GM18861 (cell line): ENCODE data around the gene LZTR1.
"Not testable (repeated sequence)": the region's sequence is repeated elsewhere in the genome, so short reads cannot be mapped to it uniquely, and the experiment has no call there.

Source experiments
- ATAC-seq: cut with Tn5 transposase; IDR thresholded peaks from one replicate; pipeline ENCODE4 v1.9.1; 2021; ENCODE audit not compliant: unreplicated experiment

Gene LZTR1

DNA sequence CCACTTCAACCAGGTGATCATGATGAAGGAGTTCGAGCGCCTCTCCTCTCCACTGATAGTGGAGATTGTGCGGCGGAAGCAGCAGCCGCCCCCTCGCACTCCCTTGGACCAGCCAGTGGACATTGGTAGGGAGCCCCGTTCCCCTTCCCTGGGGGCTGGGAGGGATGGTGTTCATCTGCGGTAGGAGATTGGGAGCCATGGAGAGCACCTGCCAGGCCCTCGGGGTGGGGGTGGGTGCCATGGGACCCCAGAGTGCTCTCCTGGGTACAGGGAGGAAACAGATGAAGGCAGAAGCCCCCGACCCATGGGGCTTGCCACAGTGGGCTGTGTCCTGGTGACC is 12.8 kb downstream of the LZTR1 start:
- no peak for ATAC-seq

DNA sequence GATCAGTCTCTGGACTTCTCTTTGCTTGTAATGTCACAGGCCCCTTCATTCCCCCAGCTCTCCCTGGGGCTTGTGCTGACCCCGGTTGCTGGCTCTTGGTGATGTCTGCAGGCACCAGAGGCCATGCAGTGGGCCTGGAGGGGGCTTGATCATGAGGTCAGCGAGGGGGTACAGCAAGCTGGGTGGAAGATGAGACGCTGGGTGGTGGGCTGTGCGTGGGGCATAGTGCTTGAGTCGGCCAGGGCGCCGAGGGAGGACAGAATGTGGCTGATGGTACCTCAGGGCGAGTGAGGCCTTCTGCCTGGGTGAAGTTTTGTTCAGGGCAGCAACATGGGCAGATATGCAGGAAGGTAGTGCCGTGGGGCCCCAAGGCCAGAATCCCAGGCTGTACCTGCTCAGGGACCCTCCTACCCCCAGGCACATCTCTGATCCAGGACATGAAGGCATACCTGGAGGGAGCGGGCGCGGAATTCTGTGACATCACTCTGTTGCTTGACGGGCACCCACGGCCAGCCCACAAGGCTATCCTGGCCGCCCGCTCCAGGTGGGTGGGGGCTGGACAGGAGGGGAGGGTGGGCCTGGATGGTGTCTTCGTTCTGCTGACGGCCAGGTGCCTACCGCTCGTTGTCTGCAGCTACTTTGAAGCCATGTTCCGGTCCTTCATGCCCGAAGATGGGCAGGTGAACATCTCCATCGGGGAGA is 13.4 kb downstream of the LZTR1 start:
- no peak for ATAC-seq

DNA sequence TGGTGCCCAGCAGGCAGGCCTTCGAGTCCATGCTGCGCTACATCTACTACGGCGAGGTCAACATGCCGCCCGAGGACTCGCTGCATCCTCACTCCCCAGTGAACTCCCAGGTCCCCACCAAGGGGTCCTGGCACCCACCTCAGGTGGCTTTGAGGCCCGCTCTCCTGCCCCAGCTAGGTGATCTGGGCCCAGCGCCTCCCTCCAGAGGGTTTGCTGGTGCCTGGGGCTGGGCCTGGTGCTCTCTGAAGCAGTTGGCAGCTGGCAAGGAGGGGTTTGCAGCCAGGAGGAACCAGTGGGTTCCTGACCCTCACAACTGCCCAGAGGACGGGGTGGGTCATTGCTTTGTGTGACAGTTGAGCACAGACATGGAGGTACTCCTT is 13.9 kb downstream of the LZTR1 start:
- no peak for ATAC-seq

DNA sequence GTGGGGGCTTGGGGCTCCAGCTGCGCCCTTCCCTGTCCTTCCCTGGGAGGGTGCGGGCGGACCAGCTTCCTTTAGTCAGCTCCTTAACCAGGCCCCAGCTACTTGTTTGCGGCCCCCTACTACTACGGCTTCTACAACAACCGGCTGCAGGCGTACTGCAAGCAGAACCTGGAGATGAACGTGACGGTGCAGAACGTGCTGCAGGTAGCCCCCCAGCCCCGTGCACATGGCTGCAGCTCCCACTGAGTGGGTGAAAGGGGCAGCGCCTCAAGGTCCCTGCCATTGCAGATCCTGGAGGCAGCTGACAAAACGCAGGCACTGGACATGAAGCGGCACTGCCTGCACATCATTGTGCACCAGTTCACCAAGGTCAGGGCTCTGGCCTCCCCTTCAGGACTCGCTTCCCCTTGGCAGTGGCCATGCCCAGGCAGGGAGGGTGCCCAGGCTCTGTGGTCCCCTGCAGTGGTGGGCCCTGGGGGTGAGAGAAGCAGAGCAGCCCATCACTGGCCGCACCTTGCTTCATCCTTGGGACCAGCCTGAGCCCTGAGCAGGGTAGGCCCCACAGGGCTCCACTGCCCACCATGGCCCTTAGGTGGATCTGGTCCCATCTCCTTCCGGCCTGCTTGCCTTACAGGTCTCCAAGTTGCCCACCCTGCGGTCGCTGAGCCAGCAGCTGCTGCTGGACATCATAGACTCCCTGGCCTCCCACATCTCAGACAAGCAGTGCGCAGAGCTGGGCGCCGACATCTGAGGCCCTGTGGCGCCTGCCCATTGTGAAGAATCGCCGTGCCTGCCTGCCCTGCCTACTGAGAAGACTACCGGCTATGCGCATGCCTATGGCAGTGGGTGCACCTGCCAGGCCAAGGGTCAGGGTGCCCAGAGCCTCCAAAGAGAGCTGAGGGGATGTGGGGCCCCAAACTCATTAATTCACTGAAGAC is 14.8 kb downstream of the LZTR1 start:
- ATAC-seq: no peak

DNA sequence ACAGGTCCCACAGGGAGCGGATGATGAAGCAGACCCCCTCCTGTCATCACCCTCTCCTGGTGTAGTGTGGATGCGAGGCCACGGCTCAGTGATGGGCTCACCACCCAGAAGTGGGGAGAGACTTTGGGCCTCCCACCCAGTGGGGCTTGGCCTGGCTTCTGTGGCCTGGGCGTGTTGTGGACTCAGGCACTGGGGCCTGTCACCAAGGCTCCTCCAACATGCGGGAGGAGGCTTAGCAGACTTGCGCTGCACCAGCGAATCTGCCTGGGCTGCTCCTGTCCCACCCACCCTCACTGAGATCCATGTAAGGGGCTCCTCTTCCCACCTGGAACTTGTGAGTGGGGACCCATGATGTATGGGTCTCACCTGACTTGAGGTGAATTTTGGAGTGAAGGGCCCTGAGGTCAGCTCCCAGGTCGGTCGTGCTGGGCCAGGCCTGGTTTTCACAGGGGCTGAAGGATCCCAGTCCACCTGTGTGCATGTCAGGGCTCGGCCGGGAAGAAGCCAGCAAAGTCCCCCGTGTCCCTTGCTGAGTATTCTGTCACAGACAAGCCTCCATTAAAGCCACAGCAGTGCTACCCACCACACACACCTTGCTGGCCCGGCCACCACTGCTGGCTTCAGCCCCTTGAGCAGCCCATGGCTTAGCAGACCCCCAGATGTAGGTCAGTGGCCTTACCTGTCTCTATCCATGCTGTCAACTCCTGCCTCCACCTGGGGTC is 15.6 kb downstream of the LZTR1 start:
- no peak for ATAC-seq

DNA sequence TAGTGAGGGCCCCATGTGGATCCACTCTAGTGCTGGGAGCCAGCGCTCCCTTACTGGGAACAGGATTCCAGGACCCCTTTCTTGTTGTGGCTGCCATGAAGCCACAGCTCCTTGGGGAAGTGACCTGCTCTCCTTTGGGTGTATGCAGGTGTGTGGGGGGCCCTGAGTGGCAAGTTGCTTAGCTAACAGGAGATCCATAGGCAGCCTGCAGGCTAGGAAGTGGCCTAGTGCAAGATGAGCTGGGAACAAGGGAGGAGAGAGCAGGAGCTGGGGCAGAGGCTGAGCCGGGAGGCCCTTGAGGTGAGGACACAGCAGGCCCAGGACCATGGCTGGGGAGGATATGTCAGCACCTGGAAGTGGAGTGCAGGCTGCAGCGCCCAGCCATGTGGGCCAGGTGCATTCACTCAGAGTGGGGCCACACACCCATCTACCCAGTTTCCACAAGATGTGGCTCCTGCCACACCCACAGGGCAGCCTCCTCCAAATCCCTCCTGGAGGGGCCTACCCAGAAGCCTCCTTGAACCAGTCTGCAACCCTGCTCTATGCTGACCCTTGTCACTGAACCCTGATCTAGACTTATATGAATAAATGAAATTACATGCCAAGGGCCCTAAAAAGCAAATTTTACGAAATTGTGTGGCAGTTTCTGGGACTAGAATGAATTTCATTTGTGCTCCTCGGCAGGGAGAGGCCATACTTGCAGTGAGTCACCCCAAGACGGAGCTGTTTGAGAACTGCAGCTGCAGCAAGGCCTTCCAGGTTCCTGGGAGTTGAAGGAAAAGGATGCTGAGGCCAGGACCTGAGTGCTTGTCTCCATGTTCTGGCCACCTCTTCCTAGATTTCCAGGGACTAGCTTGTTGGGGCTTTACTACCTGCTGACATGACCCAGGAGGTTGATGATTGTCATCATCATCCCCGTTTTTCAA is 16.6 kb downstream of the LZTR1 start:
- no peak for ATAC-seq

DNA sequence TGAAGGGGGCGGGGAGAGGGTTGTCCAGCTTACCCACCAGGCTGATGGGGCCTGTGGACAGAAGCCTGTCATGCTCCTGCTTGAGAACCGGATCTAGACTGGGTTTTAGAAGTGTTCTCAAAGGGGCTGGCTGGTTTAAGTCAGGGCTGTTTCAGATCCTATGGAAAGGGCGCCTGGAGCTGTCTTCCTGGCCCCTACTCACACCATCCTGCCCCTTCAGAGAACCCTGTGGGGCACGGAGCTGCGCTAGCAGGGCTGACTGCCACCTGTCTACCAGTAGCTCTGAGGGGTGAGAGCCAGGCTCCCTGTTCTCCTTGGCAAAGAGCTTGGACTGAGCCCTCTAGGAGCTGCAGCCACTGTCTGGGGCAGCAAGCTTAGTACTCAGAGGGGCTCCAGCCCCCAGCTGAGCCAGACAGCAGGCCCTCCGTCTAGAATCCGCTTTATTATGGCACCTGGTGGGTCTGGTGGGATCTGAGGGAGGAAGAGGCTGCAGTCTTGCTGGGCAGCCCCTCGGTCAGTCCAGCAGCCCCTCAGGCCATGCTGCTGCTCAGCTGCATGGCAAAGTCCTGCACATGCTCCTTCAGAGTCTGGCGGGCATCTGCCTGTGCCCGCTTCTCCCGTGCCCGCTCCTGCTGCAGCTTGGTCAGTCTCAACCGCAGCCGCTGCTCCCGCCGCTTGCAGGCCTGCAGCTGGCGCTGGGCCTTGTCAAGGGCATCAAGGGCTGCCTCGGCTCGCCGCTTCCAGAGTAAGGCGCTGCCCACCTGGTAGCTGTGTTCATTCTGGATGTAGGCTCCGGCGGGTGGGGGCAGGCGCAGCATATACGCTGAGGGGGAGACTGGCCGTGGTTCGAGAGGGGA is 17.5 kb downstream of the LZTR1 start:
- ATAC-seq: no peak

DNA sequence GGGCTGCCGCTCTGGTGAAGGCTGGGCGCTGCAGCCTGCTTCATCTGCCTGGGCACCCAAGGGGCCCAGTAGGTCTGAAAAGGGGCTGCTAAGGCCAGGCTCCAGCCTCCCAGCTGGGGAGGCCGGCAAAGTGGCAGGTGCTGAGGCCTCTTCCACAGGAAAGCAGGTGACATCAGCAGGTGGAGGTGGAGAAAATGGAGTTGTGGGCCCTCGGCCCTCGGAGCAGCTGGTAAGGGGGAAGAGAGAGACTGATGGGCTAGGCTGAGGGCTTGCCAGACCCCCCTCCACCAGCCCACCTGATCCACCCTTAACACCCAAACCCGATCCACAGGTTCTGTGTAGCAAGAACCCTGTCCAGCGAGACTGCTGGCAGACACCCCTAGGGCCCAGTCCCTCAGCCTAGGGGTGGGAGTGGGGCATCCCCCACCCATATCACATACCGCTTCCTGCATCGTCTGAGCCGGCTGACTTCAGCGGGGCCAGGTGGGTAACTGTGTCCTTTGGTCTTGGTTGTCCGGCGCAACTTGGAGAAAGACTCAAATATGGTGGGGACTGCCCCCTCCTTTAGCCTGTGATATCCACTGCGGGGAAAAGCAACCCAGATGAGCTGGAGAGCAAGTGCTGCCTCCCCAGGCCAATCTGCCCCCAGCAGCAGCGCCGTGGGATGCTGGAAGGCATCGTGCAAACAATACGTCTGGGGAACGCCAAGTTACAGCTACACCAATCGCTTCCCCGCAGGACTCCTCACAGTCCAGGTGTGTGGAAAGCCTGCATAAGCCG is 18.3 kb downstream of the LZTR1 start:
- no peak for ATAC-seq

DNA sequence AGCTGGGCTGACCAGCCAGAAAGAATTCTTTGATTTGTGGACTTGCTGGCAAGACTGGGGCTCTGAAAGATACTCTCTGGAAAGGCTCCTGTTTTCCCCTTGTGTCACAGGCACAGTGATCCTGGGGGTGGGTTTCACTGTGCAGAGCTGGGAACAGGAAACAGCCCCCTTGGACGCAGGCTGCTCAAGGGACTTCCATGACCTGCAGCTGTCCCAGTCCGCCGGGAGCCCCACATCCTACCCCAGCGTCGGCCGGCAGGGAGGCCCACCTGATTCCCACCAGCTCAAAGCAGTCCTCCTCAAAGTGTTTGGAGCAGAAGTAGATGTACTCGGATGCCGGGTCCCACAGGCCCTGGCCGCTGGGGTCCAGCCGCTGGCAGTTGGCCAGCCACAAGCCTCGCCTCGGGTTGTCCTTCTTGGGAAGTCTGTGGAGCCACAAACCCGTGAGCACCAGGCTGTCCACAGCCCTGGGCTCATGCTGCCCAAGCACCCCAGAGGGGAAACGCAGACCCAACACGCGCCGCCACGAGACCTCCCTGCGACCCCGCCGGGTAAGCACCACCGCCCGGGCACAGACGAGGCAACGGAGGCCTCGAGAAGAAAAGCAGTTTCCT is 19.0 kb downstream of the LZTR1 start:
- ATAC-seq: no peak

DNA sequence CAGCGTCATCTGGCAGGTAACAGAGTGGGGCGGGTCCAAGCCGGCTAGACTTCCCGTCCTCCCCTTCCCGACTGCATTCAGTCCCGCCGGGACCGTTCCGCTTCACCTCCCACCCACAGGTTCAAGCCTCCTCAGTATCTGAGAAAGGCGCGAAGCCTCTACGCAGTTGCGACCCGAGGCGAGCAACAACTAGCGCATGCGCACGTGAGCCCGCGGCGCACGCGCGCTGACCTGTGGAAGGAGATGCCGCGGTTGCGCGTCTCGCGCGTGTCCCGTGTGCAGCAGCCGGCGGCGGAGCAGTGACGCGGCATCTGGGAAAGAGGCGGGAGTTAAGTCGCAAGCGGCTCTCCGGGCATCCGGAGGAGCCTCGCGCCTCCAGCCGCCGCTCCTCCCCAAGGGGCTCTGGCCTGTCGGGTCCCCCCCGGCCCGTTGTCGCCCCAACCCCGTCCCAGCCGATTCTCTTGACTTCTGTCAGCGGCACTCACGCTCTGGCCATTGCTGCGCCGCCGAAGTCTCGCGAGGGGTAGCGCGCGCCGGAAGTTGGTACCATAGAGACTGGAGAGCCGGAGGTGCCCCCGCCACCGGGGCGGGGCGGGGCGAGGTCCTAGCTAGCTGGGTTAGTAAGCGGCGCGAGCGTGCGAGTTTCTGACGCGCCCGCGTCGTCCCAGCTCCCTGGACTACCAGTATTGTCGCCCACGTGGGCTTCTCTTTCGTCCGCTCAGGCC is 19.7 kb downstream of the LZTR1 start, which contains the start of gene THAP7:
Gene THAP7, minus strand, starts transcription at position 518 of the 725 bp plus-strand sequence. Its CDS starts 207 bp downstream, at position 311.
- peak; percentile 64 for ATAC-seq

DNA sequence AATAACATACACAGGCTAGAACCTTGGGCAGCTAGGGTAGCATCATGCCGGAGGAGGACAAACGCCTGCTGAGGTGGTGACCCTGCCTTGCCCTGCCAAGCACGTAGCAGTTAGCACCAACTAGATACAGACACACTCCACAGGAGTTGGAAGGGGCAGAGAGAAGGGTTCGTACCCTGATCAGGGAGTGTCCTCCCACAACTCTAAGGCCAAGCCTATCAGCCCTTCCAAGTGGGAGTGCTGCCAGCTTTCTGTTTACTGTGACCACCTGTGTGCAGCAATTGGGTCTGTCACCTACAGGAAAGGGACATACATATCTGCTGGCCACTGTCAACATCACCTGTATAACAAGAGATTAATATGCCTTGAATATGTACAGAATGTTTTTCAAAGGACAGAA is 21.7 kb downstream of the LZTR1 start:
- ATAC-seq: no peak

DNA sequence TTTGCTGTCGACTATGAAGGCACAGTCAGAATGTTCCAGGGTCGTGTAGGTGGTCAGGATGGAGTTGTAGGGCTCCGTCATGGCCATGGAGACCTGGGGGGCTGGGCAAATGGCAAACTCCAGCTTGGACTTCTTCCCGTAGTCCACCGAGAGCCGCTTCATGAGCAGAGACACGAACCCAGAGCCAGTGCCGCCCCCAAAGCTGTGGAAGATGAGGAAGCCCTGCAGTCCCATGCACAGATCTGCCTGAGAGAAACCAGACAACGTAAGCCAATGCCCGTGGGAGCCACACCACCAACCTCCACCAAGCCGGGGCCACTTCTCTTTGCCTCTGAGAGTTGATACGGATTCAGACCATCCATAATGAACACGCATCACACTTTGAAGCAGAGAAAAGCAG is 27.1 kb downstream of the LZTR1 start:
- ATAC-seq: not testable (repeated sequence)

DNA sequence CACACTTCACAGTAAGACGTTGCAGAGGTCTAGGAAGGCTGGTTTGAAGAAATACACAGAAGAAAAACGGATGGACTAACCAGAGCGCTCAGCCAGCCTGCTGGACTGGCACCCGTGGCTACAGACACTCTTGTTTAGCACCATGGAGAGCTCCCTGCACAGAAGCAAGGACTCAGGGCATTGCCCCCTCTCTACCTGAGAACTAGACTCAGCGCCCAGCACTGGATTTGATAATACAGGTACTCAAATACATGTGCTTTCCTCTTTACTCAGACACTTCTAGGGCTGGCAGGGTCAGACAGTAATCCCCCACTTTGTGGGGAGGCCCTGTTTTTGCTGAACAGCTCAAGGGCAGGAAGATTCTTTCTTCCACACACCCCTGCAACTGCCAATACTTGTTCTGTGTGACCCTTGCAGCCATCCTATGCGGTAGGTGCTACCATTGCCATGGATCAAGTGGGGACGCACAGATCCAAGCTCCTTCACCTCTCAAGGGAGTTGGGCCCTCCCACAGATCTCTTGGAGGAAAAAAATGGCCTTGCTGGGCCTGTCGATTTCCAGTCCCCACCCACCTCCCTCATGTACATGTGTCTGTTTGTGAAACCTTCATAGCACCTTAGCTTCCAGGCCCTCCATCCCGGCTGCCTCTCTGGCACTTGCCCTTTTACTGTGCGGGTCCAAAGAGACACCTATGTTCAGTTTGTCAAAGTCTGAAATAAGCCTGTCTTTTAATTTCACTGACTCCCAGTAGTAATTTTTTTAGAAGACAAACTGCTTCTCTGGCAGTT is 27.7 kb downstream of the LZTR1 start:
- ATAC-seq: no peak

DNA sequence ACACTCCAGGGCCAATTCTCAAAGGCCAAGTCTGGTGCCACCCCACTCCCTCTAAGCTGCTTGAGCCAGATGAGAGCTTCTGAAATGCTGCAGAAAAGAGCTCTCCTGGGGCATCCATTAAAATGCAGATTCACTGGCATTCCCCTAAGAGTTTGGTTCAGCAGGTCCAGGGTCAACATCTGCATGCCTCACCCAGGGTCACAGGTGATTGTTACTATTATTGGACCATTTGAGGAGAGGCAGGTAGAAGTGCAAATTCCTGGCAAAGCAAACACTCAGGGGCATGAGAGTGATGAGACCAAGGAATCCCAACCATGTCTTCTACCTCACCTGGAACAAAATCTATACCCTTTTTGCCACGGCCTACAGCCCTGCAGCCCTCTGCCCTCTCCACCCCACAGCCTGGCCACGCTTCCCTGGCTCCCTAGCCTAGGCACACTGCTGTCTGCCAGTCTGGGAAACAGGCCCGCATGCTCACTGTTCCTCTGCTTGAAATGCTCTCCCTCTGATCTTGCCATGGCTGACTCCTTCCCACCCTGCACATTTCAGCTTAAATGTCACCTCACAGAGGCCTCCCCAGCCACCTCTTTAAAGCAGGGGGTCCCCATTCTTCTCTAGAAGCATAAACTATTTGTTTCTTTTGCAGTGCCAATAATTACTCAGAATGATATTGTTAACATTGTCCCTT is 28.5 kb downstream of the LZTR1 start:
- no peak for ATAC-seq

DNA sequence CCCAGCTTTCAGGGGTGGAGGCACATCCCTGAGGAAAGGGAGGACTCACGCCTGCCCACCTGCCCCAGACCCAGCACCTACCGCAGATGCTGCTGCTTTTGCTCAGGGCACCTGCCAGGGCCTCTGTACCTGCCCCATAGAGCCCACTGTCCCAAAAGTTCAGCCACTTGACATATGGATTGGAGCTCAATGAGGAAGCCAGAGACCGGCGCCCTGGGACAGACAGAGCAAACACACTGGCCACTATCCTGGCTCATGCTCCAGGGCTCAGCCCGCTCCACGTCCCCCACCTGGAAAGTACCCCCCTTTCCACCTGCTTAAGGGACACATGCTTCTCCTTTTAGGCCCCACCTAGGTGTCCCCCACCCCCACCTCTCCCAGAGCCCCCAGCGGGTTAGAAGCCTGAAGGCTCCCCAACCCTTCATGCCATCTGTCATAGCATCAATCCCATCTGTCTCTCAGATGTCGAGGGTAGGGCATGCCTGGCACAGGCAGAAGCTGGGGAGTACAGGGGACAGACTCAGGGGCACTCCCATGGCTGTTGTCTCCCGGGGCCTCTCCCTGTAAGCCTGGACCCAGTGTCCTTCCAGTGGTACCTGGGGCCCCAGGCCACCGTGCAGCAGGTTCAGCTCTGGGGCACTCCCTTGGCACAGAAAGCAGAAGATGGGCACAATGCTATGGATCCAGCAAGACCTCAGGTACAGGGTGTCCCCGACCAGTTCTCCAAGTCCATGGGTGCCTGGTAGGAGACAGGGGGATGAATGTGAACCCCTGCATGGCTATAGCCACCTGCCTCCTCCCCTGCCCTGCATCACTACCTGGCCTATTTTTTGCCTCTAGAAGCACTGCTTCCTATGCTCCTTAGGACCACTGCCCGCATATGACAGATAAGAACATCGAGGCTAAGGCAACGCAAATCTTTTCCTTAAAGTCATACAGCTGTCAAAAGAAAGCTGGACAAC is 30.6 kb downstream of the LZTR1 start:
- no peak for ATAC-seq
